GM15510 (cell line): ENCODE data around the gene CDKN2B.

Experiments
- POLR2A ChIP-seq: IDR thresholded peaks from 3 replicates; pipeline ENCODE4 v1.6.1; 2011; ENCODE audit warnings: borderline replicate concordance; ENCODE audit not compliant: insufficient read length; ENCODE audit errors: extremely low read depth

Gene CDKN2B

GRCh38 chr9:21969011-21969940 is 39.8 kb downstream of the CDKN2B start:
- TF ChIP-seq POLR2A = no peak

GRCh38 chr9:21968331-21969010 is 40.6 kb downstream of the CDKN2B start:
- no peak for TF ChIP-seq POLR2A

DNA sequence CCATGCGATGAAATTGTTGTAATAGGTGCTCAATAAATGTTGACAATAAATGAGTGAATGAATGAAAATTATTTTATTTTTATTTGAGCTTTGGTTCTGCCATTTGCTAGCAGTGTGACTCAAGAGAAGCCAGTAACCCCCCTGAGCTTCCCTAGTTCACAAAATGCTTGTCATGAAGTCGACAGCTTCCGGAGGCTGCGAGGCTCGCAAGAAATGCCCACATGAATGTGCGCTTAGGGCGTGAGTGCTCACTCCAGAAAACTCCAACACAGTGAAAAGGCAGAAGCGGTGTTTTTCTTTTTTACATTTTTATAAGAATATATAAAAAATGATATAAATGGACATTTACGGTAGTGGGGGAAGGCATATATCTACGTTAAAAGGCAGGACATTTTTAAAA is 41.4 kb downstream of the CDKN2B start:
- no peak for TF ChIP-seq POLR2A

DNA sequence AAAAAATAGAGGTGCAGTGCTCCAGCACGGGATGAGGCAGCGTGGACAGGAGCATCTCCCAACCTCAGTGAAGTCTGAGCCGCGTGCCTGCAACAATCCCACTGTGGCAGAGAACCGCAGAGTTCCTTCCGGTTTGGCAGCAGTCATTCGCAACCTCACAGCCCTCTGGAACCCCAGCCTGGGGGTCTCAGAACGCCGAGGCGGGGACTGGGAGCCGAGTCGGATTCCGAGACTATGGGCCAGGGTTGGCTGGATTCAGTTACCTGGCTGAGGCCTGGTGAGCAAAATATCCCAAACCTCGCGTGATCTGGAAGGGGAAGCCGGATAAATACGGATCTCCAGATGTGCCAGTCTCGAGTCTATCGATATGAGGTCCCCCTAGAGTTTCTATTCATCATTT is 41.9 kb downstream of the CDKN2B start:
- TF ChIP-seq POLR2A = no peak

DNA sequence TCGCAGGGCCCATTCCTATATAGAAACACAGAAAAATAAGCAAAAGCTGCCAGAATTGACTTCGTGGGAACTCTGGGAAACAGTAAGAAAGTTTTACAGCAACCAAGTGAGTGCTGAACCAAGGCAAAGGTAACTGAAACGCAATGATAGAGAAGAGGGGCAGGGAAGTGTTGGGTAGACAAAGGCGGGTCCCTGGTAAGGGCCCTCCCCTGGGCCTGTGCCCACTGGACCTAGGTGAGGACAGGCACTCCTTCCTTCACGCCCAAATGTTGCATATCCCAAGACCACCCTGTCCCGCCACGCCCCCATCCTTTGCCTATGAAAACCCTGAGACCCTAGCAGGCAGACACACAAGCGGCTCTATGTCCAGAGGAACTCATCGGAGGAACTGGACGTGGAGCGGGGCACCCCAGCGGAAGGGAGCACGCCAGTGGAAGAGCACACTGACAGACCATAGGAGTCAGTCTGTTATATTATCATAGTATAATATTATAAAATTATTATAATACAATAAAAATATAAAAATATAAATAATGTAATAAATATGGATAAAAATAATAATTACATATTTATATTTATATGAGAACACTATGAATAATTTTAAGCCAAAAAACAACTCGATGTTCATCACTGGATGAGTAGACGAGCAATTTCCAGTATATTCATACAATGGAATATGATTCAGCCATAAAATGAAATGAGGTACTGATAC is 42.8 kb downstream of the CDKN2B start:
- no peak for TF ChIP-seq POLR2A

DNA sequence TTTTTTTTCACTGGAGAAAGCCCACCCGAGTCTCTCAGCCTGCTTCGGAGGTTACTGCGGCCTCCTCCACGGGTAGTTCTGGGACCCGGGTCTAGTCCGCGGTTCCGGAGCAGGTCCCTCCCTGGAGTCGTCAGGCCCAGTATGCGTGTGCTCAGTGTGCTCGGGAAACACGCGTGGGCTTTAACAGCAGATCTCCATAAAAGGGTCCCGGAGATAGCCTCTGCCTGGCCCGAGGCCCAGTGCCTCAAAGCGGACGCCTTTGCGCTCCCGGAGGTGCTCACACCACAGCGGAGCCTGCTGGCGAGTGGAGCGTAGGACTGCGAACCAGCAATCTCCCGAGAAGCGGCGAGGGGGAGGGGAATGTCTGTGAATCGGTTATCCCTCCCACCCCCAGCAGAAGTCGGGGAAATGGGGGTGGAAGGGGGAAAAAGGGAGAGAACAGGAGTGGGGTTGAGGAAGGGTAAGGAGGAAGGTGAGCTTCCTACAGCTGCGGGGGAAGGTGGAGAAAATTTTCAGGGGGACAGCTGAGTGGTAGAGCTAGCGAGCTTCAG is 43.6 kb downstream of the CDKN2B start:
- TF ChIP-seq POLR2A = no peak

DNA sequence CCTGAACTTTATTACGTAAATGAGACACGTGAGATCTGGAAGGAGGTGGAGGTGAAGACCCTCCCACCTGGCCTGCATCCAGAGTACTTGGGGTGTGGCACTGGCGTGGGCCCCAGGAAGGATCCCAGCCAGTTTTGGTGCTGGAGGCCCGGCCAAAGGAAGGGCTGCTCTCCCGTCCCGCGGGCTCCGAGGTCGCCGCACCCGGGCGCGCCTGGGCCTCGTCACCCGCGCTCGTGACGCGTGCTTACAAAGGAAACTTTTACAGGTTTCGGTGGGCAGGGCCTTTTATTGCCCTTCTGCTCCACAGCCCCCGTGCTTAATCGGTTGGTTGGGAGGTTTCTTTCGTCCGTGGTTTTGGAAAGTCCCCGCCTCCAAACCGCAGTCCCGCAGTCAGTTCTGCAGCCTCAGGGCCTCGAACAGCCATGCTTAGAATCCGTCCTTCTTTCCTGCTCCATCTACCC is 44.1 kb downstream of the CDKN2B start:
- no peak for TF ChIP-seq POLR2A

DNA sequence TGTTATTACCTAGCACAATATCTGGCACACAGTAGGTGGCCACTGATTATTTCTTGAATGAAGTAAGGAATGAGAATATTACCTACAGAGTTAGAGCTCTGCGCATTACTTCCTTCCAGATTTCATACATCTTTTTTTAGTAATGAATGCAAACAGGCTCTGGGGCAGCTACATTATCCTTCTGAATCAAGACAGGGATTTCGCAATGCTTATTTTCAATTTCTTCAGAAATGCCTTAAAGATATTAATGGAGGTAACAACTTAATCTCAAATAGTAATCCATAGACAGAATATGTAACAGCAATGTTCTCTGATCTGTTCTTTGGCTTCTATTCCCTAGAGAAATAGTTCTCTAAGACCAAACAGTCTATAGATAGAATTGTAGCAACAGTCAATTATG is 47.5 kb downstream of the CDKN2B start:
- no peak for TF ChIP-seq POLR2A

- no peak for TF ChIP-seq POLR2A
Measured at GRCh38 chr9:21958833-21959232, 50.3 kb downstream of the CDKN2B start.
